K562 (cell line): Measurements from ENCODE around the gene UBE2E2.

Experiments used
- CTCF ChIP-seq, 3 experiments: IDR thresholded peaks in 2 of 3; conservative IDR thresholded peaks in 1 of 3; 2 replicates each; pipeline ENCODE4 v1.5.1; 2011 to 2012; ENCODE audit warnings: low read length in 3 of 3, mild to moderate bottlenecking in 3 of 3, control low read depth in 2 of 3, improper control_type of control experiment in 1 of 3, inconsistent platforms in 1 of 3, low read depth in 1 of 3, mixed read lengths in 1 of 3, moderate library complexity in 1 of 3; ENCODE audit not compliant: insufficient read depth in 2 of 3
- EZH2 ChIP-seq: IDR thresholded peaks from 2 replicates; pipeline ENCODE4 v1.6.1; 2012; ENCODE audit warnings: low read depth, mild to moderate bottlenecking, inconsistent platforms, low read length, borderline replicate concordance
- GABPA ChIP-seq: fragments of 200-800 bp; sonication (Bioruptor generic); conservative IDR thresholded peaks from 2 replicates; pipeline ENCODE4 v1.6.1; 2016; ENCODE audit warnings: low read depth, missing genetic modification characterization, missing compliant biosample characterization
- GATAD2B ChIP-seq: fragments of 450-650 bp; IDR thresholded peaks from 2 replicates; pipeline ENCODE4 v1.6.1; 2017; ENCODE audit warnings: mild to moderate bottlenecking, borderline replicate concordance
- MEF2A ChIP-seq: IDR thresholded peaks from 2 replicates; pipeline ENCODE4 v1.6.1; 2011; ENCODE audit warnings: low read depth, mild to moderate bottlenecking, low read length, moderate library complexity; ENCODE audit not compliant: control insufficient read depth
- NFATC3 ChIP-seq: fragments of 450-650 bp; IDR thresholded peaks from 2 replicates; pipeline ENCODE4 v1.6.1; 2017; ENCODE audit warnings: mild to moderate bottlenecking
- NKRF ChIP-seq: fragments of 450-650 bp; IDR thresholded peaks from 2 replicates; pipeline ENCODE4 v1.6.1; 2016; ENCODE audit warnings: borderline replicate concordance
- SMAD3 ChIP-seq: fragments of 450-650 bp; formaldehyde crosslinking; conservative IDR thresholded peaks from 2 replicates; pipeline ENCODE4 v1.4.0; 2020; ENCODE audit warnings: mild to moderate bottlenecking
- STAT6 ChIP-seq: sonication (generic); formaldehyde crosslinking; IDR thresholded peaks from 2 replicates; pipeline ENCODE4 v1.8.1; 2023; ENCODE audit warnings: mild to moderate bottlenecking, missing genetic modification reagents
- ZBTB2 ChIP-seq: fragments of 450-650 bp; IDR thresholded peaks from 2 replicates; pipeline ENCODE4 v1.6.1; 2016; ENCODE audit warnings: antibody characterized with exemption
- ZNF274 ChIP-seq: IDR thresholded peaks from 2 replicates; pipeline ENCODE4 v1.6.1; 2011; ENCODE audit warnings: low read depth, mild to moderate bottlenecking, low read length, moderate library complexity, borderline replicate concordance
- ZNF318 ChIP-seq, 2 experiments: fragments of 450-650 bp; IDR thresholded peaks; 2 replicates each; pipeline ENCODE4 v1.6.1; 2016; ENCODE audit warnings: mild to moderate bottlenecking in 2 of 2, borderline replicate concordance in 1 of 2, low read depth in 1 of 2, moderate library complexity in 1 of 2

GRCh38 chr3:23244324-23245041 lies 41.4 kb downstream of the UBE2E2 start:
- TF ChIP-seq ZNF274 (no peak), EZH2 (no peak), STAT6 (CRISPR knock-in tag) (no peak), MEF2A (no peak), NFATC3 (no peak), ZNF318 (IDR thresholded peaks at IDR 0.05; ENCODE audit: borderline replicate concordance in 1 of 2, low read depth in 1 of 2) (no peak), ZBTB2 (no peak), GATAD2B (no peak), SMAD3 (no peak), CTCF (IDR thresholded peaks at IDR 0.05 in 2 of 3, conservative IDR thresholded peaks at IDR 0.05 in 1 of 3; ENCODE audit: insufficient read depth in 2 of 3, low read depth in 1 of 3, low read length in 3 of 3) (no peak), GABPA (no peak), NKRF (no peak)
